HEK293 (cell line): ENCODE data around the gene SLC9A9.

ENCODE experiments used
- CTCF ChIP-seq: fragments of 450-650 bp; formaldehyde crosslinking; IDR thresholded peaks from 2 replicates; pipeline ENCODE4 v1.5.1; 2016; ENCODE audit warnings: missing biosample characterization, missing genetic modification characterization
- HOXA7 ChIP-seq: sonication (generic); formaldehyde crosslinking; IDR thresholded peaks from 2 replicates; pipeline ENCODE4 v1.8.1; 2022; ENCODE audit warnings: missing genetic modification reagents, borderline replicate concordance
- PRDM1 ChIP-seq: fragments of 450-650 bp; formaldehyde crosslinking; IDR thresholded peaks from 2 replicates; pipeline ENCODE4; 2016; ENCODE audit warnings: missing biosample characterization, missing genetic modification characterization
- SALL2 ChIP-seq: fragments of 450-650 bp; formaldehyde crosslinking; IDR thresholded peaks from 2 replicates; pipeline ENCODE4 v1.5.0; 2017; ENCODE audit warnings: missing biosample characterization, mild to moderate bottlenecking, missing genetic modification characterization, borderline replicate concordance
- TRIM28 ChIP-seq: IDR thresholded peaks from 2 replicates; pipeline ENCODE4 v1.6.1; 2011; ENCODE audit warnings: low read length, control low read depth, borderline replicate concordance
- ZNF24 ChIP-seq: fragments of 450-650 bp; formaldehyde crosslinking; IDR thresholded peaks from 2 replicates; pipeline ENCODE4 v1.5.1; 2016; ENCODE audit warnings: missing biosample characterization, missing genetic modification characterization
- ZNF274 ChIP-seq, 2 experiments: fragments of 200-500 bp in 1 of 2; fragments of 450-650 bp in 1 of 2; sonication (Bioruptor generic) in 1 of 2; formaldehyde crosslinking in 1 of 2; IDR thresholded peaks; 2 replicates each; pipeline versions ENCODE4 v1.5.1 to v1.6.1; 2014 to 2016; ENCODE audit warnings: borderline replicate concordance in 1 of 2, inconsistent platforms in 1 of 2, low read length in 1 of 2, missing biosample characterization in 1 of 2, missing genetic modification characterization in 1 of 2
- ZNF530 ChIP-seq: fragments of 450-650 bp; formaldehyde crosslinking; IDR thresholded peaks from 2 replicates; pipeline ENCODE4 v1.5.1; 2016; ENCODE audit warnings: low read depth, missing biosample characterization, missing genetic modification characterization
- ZNF654 ChIP-seq: fragments of 450-650 bp; formaldehyde crosslinking; IDR thresholded peaks from 2 replicates; pipeline ENCODE4 v1.5.1; 2016; ENCODE audit warnings: low read depth, missing biosample characterization, missing genetic modification characterization
- ZNF777 ChIP-seq: fragments of 450-650 bp; formaldehyde crosslinking; IDR thresholded peaks from 2 replicates; pipeline ENCODE4 v1.5.1; 2017; ENCODE audit warnings: missing biosample characterization, missing genetic modification characterization, borderline replicate concordance
- ZNF843 ChIP-seq: fragments of 450-650 bp; formaldehyde crosslinking; IDR thresholded peaks from 2 replicates; pipeline ENCODE4 v1.5.1; 2016; ENCODE audit warnings: missing biosample characterization, missing genetic modification characterization
- TF ChIP-seq, protein P1 (sequence below): fragments of 450-650 bp; formaldehyde crosslinking; conservative IDR thresholded peaks from 2 replicates; pipeline ENCODE4 v1.5.1; 2016; ENCODE audit warnings: low read depth, missing biosample characterization, missing genetic modification characterization
- TF ChIP-seq, protein P2 (sequence below): fragments of 450-650 bp; formaldehyde crosslinking; IDR thresholded peaks from 2 replicates; pipeline ENCODE4 v1.5.1; 2016; ENCODE audit warnings: missing biosample characterization, missing genetic modification characterization

GRCh38 chr3:143387425-143387824 is 460.8 kb downstream of the SLC9A9 start:
- TF ChIP-seq PRDM1 (tag by site-specific recombination): no peak
- no peak for TF ChIP-seq ZNF24 (tag by site-specific recombination)
- no peak for TF ChIP-seq CTCF (tag by site-specific recombination)
- TF ChIP-seq, protein P1, sequence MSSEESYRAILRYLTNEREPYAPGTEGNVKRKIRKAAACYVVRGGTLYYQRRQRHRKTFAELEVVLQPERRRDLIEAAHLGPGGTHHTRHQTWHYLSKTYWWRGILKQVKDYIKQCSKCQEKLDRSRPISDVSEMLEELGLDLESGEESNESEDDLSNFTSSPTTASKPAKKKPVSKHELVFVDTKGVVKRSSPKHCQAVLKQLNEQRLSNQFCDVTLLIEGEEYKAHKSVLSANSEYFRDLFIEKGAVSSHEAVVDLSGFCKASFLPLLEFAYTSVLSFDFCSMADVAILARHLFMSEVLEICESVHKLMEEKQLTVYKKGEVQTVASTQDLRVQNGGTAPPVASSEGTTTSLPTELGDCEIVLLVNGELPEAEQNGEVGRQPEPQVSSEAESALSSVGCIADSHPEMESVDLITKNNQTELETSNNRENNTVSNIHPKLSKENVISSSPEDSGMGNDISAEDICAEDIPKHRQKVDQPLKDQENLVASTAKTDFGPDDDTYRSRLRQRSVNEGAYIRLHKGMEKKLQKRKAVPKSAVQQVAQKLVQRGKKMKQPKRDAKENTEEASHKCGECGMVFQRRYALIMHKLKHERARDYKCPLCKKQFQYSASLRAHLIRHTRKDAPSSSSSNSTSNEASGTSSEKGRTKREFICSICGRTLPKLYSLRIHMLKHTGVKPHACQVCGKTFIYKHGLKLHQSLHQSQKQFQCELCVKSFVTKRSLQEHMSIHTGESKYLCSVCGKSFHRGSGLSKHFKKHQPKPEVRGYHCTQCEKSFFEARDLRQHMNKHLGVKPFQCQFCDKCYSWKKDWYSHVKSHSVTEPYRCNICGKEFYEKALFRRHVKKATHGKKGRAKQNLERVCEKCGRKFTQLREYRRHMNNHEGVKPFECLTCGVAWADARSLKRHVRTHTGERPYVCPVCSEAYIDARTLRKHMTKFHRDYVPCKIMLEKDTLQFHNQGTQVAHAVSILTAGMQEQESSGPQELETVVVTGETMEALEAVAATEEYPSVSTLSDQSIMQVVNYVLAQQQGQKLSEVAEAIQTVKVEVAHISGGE (tag by site-specific recombination): no peak
- no peak for TF ChIP-seq ZNF654 (tag by site-specific recombination)
- TF ChIP-seq ZNF777 (tag by site-specific recombination): no peak
- TF ChIP-seq ZNF530 (tag by site-specific recombination): no peak
- TF ChIP-seq ZNF274 (IDR thresholded peaks at IDR 0.05; ENCODE audit: low read length): no peak
- no peak for TF ChIP-seq ZNF274 (tag by site-specific recombination; IDR thresholded peaks at IDR 0.05; ENCODE audit: borderline replicate concordance)
- no peak for TF ChIP-seq TRIM28
- TF ChIP-seq, protein P2, sequence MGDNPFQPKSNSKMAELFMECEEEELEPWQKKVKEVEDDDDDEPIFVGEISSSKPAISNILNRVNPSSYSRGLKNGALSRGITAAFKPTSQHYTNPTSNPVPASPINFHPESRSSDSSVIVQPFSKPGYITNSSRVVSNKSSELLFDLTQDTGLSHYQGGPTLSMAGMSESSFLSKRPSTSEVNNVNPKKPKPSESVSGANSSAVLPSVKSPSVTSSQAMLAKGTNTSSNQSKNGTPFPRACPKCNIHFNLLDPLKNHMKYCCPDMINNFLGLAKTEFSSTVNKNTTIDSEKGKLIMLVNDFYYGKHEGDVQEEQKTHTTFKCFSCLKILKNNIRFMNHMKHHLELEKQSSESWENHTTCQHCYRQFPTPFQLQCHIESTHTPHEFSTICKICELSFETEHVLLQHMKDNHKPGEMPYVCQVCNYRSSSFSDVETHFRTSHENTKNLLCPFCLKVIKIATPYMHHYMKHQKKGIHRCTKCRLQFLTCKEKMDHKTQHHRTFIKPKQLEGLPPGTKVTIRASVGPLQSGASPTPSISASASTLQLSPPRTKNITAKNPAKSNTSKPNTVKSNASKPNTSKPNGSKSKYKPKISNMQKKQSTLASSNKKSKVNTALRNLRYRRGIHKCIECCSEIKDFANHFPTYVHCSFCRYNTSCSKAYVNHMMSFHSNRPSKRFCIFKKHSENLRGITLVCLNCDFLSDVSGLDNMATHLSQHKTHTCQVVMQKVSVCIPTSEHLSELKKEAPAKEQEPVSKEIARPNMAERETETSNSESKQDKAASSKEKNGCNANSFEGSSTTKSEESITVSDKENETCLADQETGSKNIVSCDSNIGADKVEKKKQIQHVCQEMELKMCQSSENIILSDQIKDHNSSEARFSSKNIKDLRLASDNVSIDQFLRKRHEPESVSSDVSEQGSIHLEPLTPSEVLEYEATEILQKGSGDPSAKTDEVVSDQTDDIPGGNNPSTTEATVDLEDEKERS: no peak
- TF ChIP-seq HOXA7: no peak
- no peak for TF ChIP-seq SALL2 (tag by site-specific recombination)
- no peak for TF ChIP-seq ZNF843
